ENCODE results near the gene KIAA0825.

The KIAA0825 gene, protein sequence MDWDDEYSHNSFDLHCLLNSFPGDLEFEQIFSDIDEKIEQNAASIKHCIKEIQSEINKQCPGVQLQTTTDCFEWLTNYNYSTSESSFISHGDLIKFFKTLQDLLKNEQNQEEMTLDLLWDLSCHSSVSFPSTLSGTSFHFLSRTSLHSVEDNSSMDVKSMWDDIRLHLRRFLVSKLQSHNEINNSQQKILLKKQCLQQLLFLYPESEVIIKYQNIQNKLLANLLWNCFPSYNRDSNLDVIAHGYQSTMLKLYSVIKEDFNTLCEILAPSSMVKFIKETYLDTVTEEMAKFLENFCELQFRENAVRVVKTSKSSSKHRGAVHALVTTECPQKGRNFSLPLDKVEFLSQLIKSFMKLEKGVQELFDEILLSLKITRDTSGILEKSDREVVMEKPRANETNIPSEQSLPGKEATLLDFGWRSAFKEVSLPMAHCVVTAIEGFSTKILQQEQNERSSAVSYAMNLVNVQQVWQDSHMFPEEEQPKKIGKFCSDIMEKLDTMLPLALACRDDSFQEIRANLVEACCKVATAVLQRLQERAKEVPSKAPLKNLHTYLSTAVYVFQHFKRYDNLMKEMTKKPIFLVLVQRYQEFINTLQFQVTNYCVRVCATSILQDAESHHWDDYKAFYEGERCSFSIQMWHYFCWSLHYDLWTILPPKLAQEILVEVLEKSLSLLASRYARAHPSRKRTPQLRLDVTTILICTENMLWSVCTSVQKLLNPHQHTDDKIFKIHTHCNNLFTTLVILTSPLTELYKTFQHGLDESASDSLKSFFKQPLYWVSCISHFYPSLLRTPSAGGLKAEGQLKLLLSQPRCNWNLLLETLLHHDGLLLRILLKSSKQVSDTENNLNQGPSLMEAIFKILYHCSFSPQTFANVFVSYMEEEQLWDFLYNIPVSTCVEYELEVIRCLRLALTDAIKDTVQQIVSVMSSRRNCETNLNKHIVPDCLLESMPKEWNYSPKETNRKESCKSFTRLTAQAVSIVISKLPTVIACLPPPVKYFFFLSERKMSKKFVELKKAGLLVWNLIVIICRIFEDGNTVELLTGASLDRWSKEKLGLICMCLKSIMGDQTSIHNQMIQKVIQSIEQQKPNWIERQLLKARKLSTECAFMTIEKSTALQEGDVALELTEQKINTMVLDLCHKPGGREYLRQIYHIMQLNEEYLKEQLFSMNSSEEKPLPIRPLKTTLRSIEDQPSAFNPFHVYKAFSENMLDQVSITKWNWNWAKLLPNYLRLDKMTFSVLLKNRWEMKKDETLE (N-terminal part only)

DNA sequence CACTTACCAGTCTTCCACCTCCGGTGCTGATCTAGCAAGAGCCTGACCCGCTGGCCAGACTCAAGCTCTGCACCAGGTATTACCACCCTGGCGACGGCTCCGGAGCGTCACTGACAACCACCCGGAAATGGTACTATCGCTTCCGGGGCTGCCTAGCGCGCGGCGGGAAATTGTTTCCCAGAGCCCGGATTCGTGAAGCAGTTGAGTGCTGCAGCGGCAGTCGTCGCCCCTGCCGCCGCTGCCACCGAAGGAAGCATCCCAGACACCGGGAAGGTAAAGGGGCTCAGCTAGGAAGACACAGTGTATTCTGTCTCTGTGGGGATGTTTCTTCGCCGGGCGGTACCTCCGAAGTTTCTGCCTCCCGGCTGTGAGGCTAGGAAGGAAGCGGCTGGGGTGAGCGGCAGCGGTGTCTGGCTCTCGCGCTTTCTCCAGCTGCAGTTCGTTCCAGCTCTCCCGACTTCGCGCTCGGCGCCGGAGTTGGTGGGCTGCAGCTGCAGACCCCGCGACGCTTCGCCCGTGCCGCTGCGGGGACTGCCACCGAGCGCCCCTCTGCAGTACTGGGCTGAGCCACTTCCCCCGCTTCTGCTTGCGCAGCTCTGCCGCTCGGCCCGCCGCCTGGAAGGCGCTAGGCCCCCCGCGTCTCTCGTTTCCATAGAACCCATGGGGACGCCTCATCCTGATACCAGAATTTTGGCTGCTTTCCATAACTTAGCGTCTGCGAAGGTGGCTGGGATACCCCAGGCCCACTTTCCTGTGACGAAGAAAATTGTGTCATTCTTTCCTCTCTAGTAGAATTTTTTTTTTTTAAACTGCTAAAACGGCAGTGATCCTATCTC lies at the start of gene KIAA0825, which contains the start of gene SLF1:
KIAA0825 (minus strand) TSS at position 112 of the 836 bp plus-strand sequence. CDS start 81,478 bp downstream, outside the sequence.
SLF1 (plus strand) TSS at position 177 of the 836 bp plus-strand sequence. CDS start 10,142 bp downstream, outside the sequence.
- TF ChIP-seq, protein P1, sequence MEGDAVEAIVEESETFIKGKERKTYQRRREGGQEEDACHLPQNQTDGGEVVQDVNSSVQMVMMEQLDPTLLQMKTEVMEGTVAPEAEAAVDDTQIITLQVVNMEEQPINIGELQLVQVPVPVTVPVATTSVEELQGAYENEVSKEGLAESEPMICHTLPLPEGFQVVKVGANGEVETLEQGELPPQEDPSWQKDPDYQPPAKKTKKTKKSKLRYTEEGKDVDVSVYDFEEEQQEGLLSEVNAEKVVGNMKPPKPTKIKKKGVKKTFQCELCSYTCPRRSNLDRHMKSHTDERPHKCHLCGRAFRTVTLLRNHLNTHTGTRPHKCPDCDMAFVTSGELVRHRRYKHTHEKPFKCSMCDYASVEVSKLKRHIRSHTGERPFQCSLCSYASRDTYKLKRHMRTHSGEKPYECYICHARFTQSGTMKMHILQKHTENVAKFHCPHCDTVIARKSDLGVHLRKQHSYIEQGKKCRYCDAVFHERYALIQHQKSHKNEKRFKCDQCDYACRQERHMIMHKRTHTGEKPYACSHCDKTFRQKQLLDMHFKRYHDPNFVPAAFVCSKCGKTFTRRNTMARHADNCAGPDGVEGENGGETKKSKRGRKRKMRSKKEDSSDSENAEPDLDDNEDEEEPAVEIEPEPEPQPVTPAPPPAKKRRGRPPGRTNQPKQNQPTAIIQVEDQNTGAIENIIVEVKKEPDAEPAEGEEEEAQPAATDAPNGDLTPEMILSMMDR (IDR thresholded peaks at IDR 0.05), result no peak

DNA sequence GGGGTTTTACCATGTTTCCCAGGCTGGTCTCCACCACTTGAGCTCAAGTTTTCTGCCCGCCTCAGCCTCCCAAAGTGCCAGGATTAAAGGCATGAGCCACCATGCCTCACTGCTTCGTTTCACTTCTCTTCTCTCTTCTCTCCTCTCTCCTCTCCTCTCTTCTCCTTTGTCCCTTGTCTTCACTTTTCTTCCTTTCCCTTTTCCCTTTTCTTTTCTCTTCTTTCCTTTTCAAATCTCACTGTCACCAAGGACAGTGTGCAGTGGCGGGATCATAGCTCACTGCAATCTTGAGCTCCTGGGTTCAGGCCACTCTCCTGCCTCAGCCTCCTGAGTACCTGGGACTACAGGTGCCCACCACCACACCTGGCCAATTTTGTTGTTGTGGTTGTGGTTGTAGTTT lies 49.5 kb upstream of the KIAA0825 start:
- TF ChIP-seq, protein P1 (IDR thresholded peaks at IDR 0.05), result no peak

DNA sequence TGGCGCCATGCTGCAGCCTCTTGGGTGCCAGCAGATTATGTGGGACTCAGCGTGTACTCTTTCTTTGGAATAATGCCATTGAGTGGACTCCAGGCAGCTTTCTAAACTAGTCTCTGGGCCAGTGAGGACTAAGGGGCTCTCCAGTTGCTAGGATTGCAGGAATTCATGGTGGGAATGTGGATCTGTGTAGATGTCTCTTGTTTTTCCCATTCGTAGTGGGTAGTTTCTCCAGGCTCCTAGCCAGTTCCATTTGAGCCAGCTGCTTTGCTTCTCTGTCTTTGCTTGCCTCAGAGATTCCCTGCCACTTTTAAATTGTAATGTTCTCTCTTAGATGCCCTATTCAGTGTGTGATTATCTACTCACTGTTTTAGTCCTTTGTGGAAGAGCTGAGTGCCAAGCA lies 42.7 kb upstream of the KIAA0825 start:
- TF ChIP-seq, protein P1 (IDR thresholded peaks at IDR 0.05), result no peak

DNA sequence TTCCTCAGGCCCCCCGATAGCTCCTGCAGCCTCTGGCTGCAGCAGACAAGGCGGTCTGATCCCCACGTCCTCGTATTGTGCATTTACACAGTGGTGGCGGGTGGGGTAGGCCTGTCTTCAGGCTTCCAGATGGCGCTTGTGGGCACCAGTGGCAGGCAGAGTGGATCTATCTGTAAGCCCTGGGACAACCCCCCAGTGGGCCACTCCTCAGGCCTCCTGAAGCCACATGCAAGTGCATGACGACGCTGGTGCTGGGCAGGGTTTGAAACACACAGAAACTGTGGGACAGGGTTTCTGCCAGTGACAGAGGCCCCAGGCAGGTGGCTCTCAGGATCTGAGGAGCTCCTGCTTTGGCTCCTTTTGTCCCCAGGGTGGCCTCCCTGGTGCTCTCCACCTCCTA lies 42.1 kb upstream of the KIAA0825 start:
- TF ChIP-seq, protein P1 (IDR thresholded peaks at IDR 0.05), result no peak

DNA sequence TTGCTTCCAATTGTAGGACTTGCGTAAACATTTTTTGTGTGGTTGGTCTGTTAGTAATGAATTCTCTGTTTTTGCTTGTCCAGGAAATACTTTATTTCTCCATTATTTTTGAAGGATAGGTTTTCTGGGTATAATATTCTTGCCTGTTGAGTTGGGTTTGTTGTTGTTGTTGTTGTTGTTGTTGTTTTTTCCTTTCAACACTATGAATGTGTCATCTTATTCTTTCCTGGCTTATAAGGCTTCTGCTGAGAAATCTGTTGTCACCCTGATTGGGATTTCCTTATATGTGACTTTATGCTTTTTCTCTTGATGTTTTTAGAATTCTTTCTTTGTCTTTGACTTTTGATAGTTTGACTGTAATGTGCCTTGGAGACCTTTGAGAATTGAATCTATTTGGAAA lies 39.9 kb upstream of the KIAA0825 start:
- TF ChIP-seq, protein P1 (IDR thresholded peaks at IDR 0.05), result no peak

DNA sequence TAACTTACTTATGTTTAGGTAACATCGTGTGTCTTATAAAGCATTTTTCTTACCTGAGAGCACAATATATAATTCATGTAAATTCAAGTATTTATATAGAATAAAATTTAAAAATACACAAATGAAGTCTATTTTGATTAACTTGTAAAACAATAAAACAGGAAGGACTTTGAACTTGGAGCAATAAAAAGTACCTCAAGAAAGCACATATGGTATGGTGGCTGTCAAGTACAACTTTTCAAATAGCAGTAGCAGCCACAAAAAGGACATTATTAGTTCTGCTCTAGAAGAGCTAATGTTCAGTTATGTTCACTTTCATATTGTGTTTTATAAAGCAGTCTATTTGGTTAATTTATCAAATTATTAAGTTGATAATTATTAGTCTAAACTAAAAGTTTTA lies 31.5 kb upstream of the KIAA0825 start:
- TF ChIP-seq, protein P1 (IDR thresholded peaks at IDR 0.05), result no peak
